ENCODE results near the gene EHBP1. TPM values are rescaled to one million over a fixed set of nuclear protein-coding genes. Genes with fewer than 3 reads are reported as not detected.

The EHBP1 gene
- total RNA-seq, 1 experiment from 2014 or later, result 32.1 TPM

GRCh38 chr2:63049970-63050333, 344.4 kb downstream of the EHBP1 start:
- CTCF ChIA-PET, result no interaction called here
- no TSS peak for BruUV-seq (replicated peaks)
- Histone ChIP-seq H3K9me3 (ENCODE audit: low read depth, low read length, poor library complexity, severe bottlenecking) (no peaks in the 10 kb centered on the region), H3K27ac (ENCODE audit: low read depth, low read length, poor library complexity, severe bottlenecking) (peak overlapping the region; percentile 76), H3K4me3 (ENCODE audit: low read depth, low read length, poor library complexity, severe bottlenecking) (peak overlapping the region; percentile 74), H3K27me3 (replicated peaks; ENCODE audit: insufficient read depth, low read depth, low read length, poor library complexity) (peaks cover 9% of the 10 kb centered on the region), H3K4me1 (ENCODE audit: insufficient read depth, low read length, poor library complexity, severe bottlenecking) (peaks cover 7% of the 10 kb centered on the region), H3K36me3 (ENCODE audit: insufficient read depth, low read length, poor library complexity, severe bottlenecking) (no peaks in the 10 kb centered on the region)
- no peak for DNase-seq (ENCODE audit: low spot score)
- intact Hi-C loops (cut with micrococcal nuclease; ENCODE audit: unreplicated experiment), result no loop called here
- POLR2A ChIA-PET (ENCODE audit: low non-redundant PET), result no interaction called here
- TF ChIP-seq EZH2 (IDR thresholded peaks at IDR 0.05; ENCODE audit: borderline replicate concordance, low read depth, low read length, poor library complexity, severe bottlenecking) (no peak), CTCF (conservative IDR thresholded peaks at IDR 0.05; ENCODE audit: low read depth, low read length) (no peak)

GRCh38 chr2:63050334-63051041, 345.0 kb downstream of the EHBP1 start, which contains the start of gene OTX1:
Gene OTX1, plus strand, starts transcription at chr2:63050830. Its CDS starts 2,161 bp downstream, at chr2:63052991.
- Histone ChIP-seq H3K36me3 (ENCODE audit: insufficient read depth, low read length, poor library complexity, severe bottlenecking) (no peaks in the 10 kb centered on the region), H3K4me1 (ENCODE audit: insufficient read depth, low read length, poor library complexity, severe bottlenecking) (peaks cover 7% of the 10 kb centered on the region), H3K4me3 (ENCODE audit: low read depth, low read length, poor library complexity, severe bottlenecking) (peak within 1 kb of the TSS; percentile 74), H3K27ac (ENCODE audit: low read depth, low read length, poor library complexity, severe bottlenecking) (peak within 1 kb of the TSS; percentile 76), H3K9me3 (ENCODE audit: low read depth, low read length, poor library complexity, severe bottlenecking) (no peaks in the 10 kb centered on the region), H3K27me3 (replicated peaks; ENCODE audit: insufficient read depth, low read depth, low read length, poor library complexity) (peaks cover 9% of the 10 kb centered on the region)
- no TSS peak for BruUV-seq (replicated peaks)
- CTCF ChIA-PET, result interaction anchor here (0.6 kb wide), 1 partner anchor 26 kb away, joined by 3 read pairs; no protein-coding TSS in a partner anchor
- POLR2A ChIA-PET (ENCODE audit: low non-redundant PET), result no interaction called here
- intact Hi-C loops (cut with micrococcal nuclease; ENCODE audit: unreplicated experiment), result no loop called here
- DNase-seq (ENCODE audit: low spot score), result peak; percentile 90
- TF ChIP-seq EZH2 (IDR thresholded peaks at IDR 0.05; ENCODE audit: borderline replicate concordance, low read depth, low read length, poor library complexity, severe bottlenecking) (no peak), CTCF (conservative IDR thresholded peaks at IDR 0.05; ENCODE audit: low read depth, low read length) (no peak)

- Histone ChIP-seq H3K4me1 (ENCODE audit: insufficient read depth, low read length, poor library complexity, severe bottlenecking) (peaks cover 7% of the 10 kb centered on the region), H3K27me3 (replicated peaks; ENCODE audit: insufficient read depth, low read depth, low read length, poor library complexity) (peaks cover 9% of the 10 kb centered on the region), H3K9me3 (ENCODE audit: low read depth, low read length, poor library complexity, severe bottlenecking) (no peaks in the 10 kb centered on the region), H3K4me3 (ENCODE audit: low read depth, low read length, poor library complexity, severe bottlenecking) (peak overlapping the region; percentile 74), H3K27ac (ENCODE audit: low read depth, low read length, poor library complexity, severe bottlenecking) (peak overlapping the region; percentile 13), H3K36me3 (ENCODE audit: insufficient read depth, low read length, poor library complexity, severe bottlenecking) (no peaks in the 10 kb centered on the region)
- no peak for DNase-seq (ENCODE audit: low spot score)
- TF ChIP-seq EZH2 (IDR thresholded peaks at IDR 0.05; ENCODE audit: borderline replicate concordance, low read depth, low read length, poor library complexity, severe bottlenecking) (no peak), CTCF (conservative IDR thresholded peaks at IDR 0.05; ENCODE audit: low read depth, low read length) (no peak)
- intact Hi-C loops (cut with micrococcal nuclease; ENCODE audit: unreplicated experiment), result no loop called here
- ChIA-PET POLR2A (ENCODE audit: low non-redundant PET) (no interaction called here), CTCF (interaction anchor here (0.5 to 0.6 kb wide), 3 partner anchors 27 to 95 kb away, joined by 3 to 4 read pairs (median 4); no protein-coding TSS in a partner anchor)
- no TSS peak for BruUV-seq (replicated peaks)
These were observed 345.7 kb downstream of the EHBP1 start for GRCh38 chr2:63051042-63051794.
